ENCODE results near the gene COQ7.

DNA sequence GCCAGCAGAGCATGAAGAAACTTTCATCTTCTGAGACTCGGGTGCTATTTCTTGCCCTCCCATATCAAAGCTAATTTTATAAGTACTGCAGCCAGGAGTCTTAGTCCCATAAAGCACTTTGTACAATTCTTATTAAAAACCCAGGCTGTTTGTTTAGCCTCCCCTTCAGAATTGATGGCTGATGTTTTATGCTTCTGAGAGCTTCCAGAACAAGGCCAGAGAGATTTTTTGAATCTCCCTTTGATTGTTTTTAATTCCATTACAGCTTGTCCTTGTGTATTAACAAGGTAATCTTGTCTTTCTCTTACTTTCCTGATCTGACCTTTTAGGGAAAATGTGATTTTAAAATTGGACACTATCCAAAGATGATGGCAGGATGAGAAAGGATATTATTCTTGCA lies 16.3 kb downstream of the COQ7 start:
- no peak for TF ChIP-seq YY1 (IDR thresholded peaks at IDR 0.05; ENCODE audit: low read depth)
- TF ChIP-seq, protein P1, sequence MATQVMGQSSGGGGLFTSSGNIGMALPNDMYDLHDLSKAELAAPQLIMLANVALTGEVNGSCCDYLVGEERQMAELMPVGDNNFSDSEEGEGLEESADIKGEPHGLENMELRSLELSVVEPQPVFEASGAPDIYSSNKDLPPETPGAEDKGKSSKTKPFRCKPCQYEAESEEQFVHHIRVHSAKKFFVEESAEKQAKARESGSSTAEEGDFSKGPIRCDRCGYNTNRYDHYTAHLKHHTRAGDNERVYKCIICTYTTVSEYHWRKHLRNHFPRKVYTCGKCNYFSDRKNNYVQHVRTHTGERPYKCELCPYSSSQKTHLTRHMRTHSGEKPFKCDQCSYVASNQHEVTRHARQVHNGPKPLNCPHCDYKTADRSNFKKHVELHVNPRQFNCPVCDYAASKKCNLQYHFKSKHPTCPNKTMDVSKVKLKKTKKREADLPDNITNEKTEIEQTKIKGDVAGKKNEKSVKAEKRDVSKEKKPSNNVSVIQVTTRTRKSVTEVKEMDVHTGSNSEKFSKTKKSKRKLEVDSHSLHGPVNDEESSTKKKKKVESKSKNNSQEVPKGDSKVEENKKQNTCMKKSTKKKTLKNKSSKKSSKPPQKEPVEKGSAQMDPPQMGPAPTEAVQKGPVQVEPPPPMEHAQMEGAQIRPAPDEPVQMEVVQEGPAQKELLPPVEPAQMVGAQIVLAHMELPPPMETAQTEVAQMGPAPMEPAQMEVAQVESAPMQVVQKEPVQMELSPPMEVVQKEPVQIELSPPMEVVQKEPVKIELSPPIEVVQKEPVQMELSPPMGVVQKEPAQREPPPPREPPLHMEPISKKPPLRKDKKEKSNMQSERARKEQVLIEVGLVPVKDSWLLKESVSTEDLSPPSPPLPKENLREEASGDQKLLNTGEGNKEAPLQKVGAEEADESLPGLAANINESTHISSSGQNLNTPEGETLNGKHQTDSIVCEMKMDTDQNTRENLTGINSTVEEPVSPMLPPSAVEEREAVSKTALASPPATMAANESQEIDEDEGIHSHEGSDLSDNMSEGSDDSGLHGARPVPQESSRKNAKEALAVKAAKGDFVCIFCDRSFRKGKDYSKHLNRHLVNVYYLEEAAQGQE (IDR thresholded peaks at IDR 0.05; ENCODE audit: low read depth, low read length): no peak
- TF ChIP-seq, protein P2, sequence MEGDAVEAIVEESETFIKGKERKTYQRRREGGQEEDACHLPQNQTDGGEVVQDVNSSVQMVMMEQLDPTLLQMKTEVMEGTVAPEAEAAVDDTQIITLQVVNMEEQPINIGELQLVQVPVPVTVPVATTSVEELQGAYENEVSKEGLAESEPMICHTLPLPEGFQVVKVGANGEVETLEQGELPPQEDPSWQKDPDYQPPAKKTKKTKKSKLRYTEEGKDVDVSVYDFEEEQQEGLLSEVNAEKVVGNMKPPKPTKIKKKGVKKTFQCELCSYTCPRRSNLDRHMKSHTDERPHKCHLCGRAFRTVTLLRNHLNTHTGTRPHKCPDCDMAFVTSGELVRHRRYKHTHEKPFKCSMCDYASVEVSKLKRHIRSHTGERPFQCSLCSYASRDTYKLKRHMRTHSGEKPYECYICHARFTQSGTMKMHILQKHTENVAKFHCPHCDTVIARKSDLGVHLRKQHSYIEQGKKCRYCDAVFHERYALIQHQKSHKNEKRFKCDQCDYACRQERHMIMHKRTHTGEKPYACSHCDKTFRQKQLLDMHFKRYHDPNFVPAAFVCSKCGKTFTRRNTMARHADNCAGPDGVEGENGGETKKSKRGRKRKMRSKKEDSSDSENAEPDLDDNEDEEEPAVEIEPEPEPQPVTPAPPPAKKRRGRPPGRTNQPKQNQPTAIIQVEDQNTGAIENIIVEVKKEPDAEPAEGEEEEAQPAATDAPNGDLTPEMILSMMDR (IDR thresholded peaks at IDR 0.05): no peak
- no peak for TF ChIP-seq TAF1 (IDR thresholded peaks at IDR 0.05; ENCODE audit: borderline replicate concordance, low read depth, low read length)
- TF ChIP-seq RAD21 (IDR thresholded peaks at IDR 0.05; ENCODE audit: low read length): no peak
- TF ChIP-seq, protein P3, sequence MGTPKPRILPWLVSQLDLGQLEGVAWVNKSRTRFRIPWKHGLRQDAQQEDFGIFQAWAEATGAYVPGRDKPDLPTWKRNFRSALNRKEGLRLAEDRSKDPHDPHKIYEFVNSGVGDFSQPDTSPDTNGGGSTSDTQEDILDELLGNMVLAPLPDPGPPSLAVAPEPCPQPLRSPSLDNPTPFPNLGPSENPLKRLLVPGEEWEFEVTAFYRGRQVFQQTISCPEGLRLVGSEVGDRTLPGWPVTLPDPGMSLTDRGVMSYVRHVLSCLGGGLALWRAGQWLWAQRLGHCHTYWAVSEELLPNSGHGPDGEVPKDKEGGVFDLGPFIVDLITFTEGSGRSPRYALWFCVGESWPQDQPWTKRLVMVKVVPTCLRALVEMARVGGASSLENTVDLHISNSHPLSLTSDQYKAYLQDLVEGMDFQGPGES (IDR thresholded peaks at IDR 0.05; ENCODE audit: low read depth, low read length): no peak
- TF ChIP-seq, protein P4, sequence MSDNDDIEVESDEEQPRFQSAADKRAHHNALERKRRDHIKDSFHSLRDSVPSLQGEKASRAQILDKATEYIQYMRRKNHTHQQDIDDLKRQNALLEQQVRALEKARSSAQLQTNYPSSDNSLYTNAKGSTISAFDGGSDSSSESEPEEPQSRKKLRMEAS (IDR thresholded peaks at IDR 0.05; ENCODE audit: low read depth): no peak
- TF ChIP-seq, protein P5, sequence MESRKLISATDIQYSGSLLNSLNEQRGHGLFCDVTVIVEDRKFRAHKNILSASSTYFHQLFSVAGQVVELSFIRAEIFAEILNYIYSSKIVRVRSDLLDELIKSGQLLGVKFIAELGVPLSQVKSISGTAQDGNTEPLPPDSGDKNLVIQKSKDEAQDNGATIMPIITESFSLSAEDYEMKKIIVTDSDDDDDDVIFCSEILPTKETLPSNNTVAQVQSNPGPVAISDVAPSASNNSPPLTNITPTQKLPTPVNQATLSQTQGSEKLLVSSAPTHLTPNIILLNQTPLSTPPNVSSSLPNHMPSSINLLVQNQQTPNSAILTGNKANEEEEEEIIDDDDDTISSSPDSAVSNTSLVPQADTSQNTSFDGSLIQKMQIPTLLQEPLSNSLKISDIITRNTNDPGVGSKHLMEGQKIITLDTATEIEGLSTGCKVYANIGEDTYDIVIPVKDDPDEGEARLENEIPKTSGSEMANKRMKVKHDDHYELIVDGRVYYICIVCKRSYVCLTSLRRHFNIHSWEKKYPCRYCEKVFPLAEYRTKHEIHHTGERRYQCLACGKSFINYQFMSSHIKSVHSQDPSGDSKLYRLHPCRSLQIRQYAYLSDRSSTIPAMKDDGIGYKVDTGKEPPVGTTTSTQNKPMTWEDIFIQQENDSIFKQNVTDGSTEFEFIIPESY (IDR thresholded peaks at IDR 0.05; ENCODE audit: borderline replicate concordance, low read depth): no peak
- no peak for TF ChIP-seq GABPA (IDR thresholded peaks at IDR 0.05; ENCODE audit: low read depth)
- no peak for TF ChIP-seq RXRA (IDR thresholded peaks at IDR 0.05; ENCODE audit: borderline replicate concordance, low read depth)

Measured in SK-N-SH (cell line).